GM21528 (cell line): ENCODE measurements around the gene EGFL6.
"Not testable (repeated sequence)": the region's sequence is repeated elsewhere in the genome, so short reads cannot be mapped to it uniquely, and the experiment has no call there.

Source experiments
- ATAC-seq: cut with Tn5 transposase; IDR thresholded peaks from one replicate; pipeline ENCODE4 v1.9.1; 2021; ENCODE audit warnings: mild to moderate bottlenecking, moderate library complexity; ENCODE audit not compliant: unreplicated experiment, low FRiP score

The EGFL6 gene

GRCh38 chrX:13587786-13588477 lies 18.5 kb downstream of the EGFL6 start:
- no peak for ATAC-seq

GRCh38 chrX:13590207-13590606 lies 20.8 kb downstream of the EGFL6 start:
- no peak for ATAC-seq

GRCh38 chrX:13590914-13591313 lies 21.5 kb downstream of the EGFL6 start:
- ATAC-seq, result no peak

GRCh38 chrX:13597874-13598273 lies 28.5 kb downstream of the EGFL6 start:
- ATAC-seq, result no peak

GRCh38 chrX:13598877-13599276 lies 29.5 kb downstream of the EGFL6 start:
- no peak for ATAC-seq

GRCh38 chrX:13599491-13599890 lies 30.1 kb downstream of the EGFL6 start:
- no peak for ATAC-seq

- ATAC-seq, result no peak
Measured at GRCh38 chrX:13605611-13606010, 36.2 kb downstream of the EGFL6 start.

GRCh38 chrX:13607331-13607995 lies 38.1 kb downstream of the EGFL6 start:
- no peak for ATAC-seq

- no peak for ATAC-seq
Measured at GRCh38 chrX:13607996-13608365, 38.6 kb downstream of the EGFL6 start.

- ATAC-seq, result no peak
Measured at GRCh38 chrX:13614154-13614553, 44.8 kb downstream of the EGFL6 start.

- ATAC-seq, result no peak
Measured at GRCh38 chrX:13620207-13620606, 50.8 kb downstream of the EGFL6 start.

GRCh38 chrX:13622401-13622964 lies 53.1 kb downstream of the EGFL6 start:
- ATAC-seq, result no peak

GRCh38 chrX:13627306-13627705 lies 57.9 kb downstream of the EGFL6 start:
- no peak for ATAC-seq

GRCh38 chrX:13637224-13637623 lies 67.8 kb downstream of the EGFL6 start:
- ATAC-seq, result not testable (repeated sequence)

GRCh38 chrX:13638021-13638420 lies 68.6 kb downstream of the EGFL6 start:
- ATAC-seq, result no peak

- ATAC-seq, result no peak
Measured at GRCh38 chrX:13638826-13639225, 69.4 kb downstream of the EGFL6 start.

GRCh38 chrX:13641684-13642083 lies 72.3 kb downstream of the EGFL6 start:
- not testable (repeated sequence) for ATAC-seq

GRCh38 chrX:13645464-13646153 lies 76.2 kb downstream of the EGFL6 start:
- no peak for ATAC-seq

GRCh38 chrX:13646154-13646549 lies 76.8 kb downstream of the EGFL6 start:
- no peak for ATAC-seq

- ATAC-seq, result no peak
Measured at GRCh38 chrX:13647709-13648212, 78.4 kb downstream of the EGFL6 start.

- not testable (repeated sequence) for ATAC-seq
Measured at GRCh38 chrX:13648336-13648735, 78.9 kb downstream of the EGFL6 start.
